T-cell (primary cell): ENCODE measurements around the gene GNB2. TPM values are rescaled to one million over a fixed set of nuclear protein-coding genes. Genes with fewer than 3 reads are reported as not detected.
A peak's percentile ranks its signal among the peaks of the same experiment; 100 is the strongest.

Experiments
- ATAC-seq, 4 experiments: fragments of 200-7000 bp in 3 of 4; fragments of 150-1000 bp in 1 of 4; cut with Tn5 transposase; replicated peaks in 1 of 4; 1 replicate in 3 of 4; 2 replicates in 1 of 4; pipeline ENCODE4 v1.10.0; 2021; ENCODE audit warnings: moderate library complexity in 3 of 4, mild to moderate bottlenecking in 2 of 4, moderate number of reproducible peaks in 1 of 4
- CTCF ChIA-PET, 2 donors: fragments of 300-600 bp; sonication (Branson Sonifier 250); formaldehyde crosslinking; loops; one replicate each; lab custom pipeline; 2022; ENCODE audit warnings: antibody characterized with exemption in 2 of 2; lab: Charles Lee
- POLR2A ChIA-PET, 2 donors: fragments of 300-600 bp; sonication (Branson Sonifier 250); formaldehyde crosslinking; loops; one replicate each; lab custom pipeline; 2022; ENCODE audit warnings: antibody characterized with exemption in 2 of 2; lab: Charles Lee
- DNase-seq, 35 experiments: peaks; one replicate each; pipeline versions ENCODE4 v3.0.0 to v3.0.0-alpha.2; 2013 to 2023
- H3K27ac ChIP-seq: one replicate; pipeline ENCODE4 v1.5.1; 2013; ENCODE audit warnings: low read length
- H3K27me3 ChIP-seq, 2 experiments: replicated peaks in 1 of 2; 1 replicate in 1 of 2; 2 replicates in 1 of 2; pipeline versions ENCODE4 v1.6.1 to v1.7.0; 2013; ENCODE audit warnings: low read length in 1 of 2, mixed read lengths in 1 of 2; ENCODE audit not compliant: control insufficient read depth in 2 of 2, insufficient read depth in 2 of 2; ENCODE audit errors: extremely low read depth in 1 of 2
- H3K36me3 ChIP-seq, 2 donors: 1 replicate in 1 of 2; 2 replicates in 1 of 2; pipeline versions ENCODE4 v1.6.1 to v1.7.0; 2013; ENCODE audit warnings: low read length in 1 of 2; ENCODE audit not compliant: control insufficient read depth in 2 of 2, insufficient read depth in 1 of 2; ENCODE audit errors: extremely low read depth in 1 of 2
- H3K4me1 ChIP-seq, 2 experiments: 1 replicate in 1 of 2; 2 replicates in 1 of 2; pipeline versions ENCODE4 v1.6.1 to v1.7.0; 2013; ENCODE audit warnings: low read length in 2 of 2, mixed read lengths in 1 of 2; ENCODE audit not compliant: insufficient read depth in 2 of 2, control insufficient read depth in 1 of 2; ENCODE audit errors: extremely low read depth in 1 of 2
- H3K4me3 ChIP-seq, 2 donors: 1 replicate in 1 of 2; 2 replicates in 1 of 2; pipeline versions ENCODE4 v1.5.1 to v1.7.0; 2013; ENCODE audit warnings: mild to moderate bottlenecking in 2 of 2, low read length in 1 of 2, moderate library complexity in 1 of 2; ENCODE audit not compliant: control insufficient read depth in 1 of 2; ENCODE audit errors: extremely low read depth in 1 of 2
- H3K9me3 ChIP-seq: 2 replicates; pipeline ENCODE4 v1.7.0; 2013
- H3K27ac Mint-ChIP-seq, 2 donors: one replicate each; pipeline ENCODE4 v1.8.0; 2020 to 2021; ENCODE audit warnings: mild to moderate bottlenecking in 2 of 2, mixed read lengths in 2 of 2
- H3K27me3 Mint-ChIP-seq, 2 donors: one replicate each; pipeline ENCODE4 v1.8.0; 2021 to 2022; ENCODE audit warnings: mixed read lengths in 2 of 2
- H3K36me3 Mint-ChIP-seq: one replicate; pipeline ENCODE4 v1.8.0; 2021; ENCODE audit warnings: mixed read lengths
- H3K4me1 Mint-ChIP-seq, 3 donors: one replicate each; pipeline ENCODE4 v1.8.0; 2020 to 2022; ENCODE audit warnings: mixed read lengths in 3 of 3, mild to moderate bottlenecking in 1 of 3
- H3K4me3 Mint-ChIP-seq, 3 donors: one replicate each; pipeline ENCODE4 v1.8.0; 2020 to 2022; ENCODE audit warnings: mild to moderate bottlenecking in 3 of 3, mixed read lengths in 3 of 3, moderate library complexity in 3 of 3
- H3K9me3 Mint-ChIP-seq, 3 donors: one replicate each; pipeline ENCODE4 v1.8.0; 2020 to 2022; ENCODE audit warnings: mixed read lengths in 3 of 3
- WGBS: methylation state at CpG from one replicate; pipeline ENCODE4 v1.1.5; 2013; ENCODE audit warnings: missing lambda C conversion rate; ENCODE audit not compliant: insufficient coverage; 5-methylcytosine and 5-hydroxymethylcytosine counted together
- total RNA-seq, 35 experiments: library from RNA in 6 of 35; stranded (reverse) in 6 of 35; fragments of 120-200 nt in 1 of 35; gene quantifications; one replicate each; pipeline versions ENCODE4 v1.2.1 to v1.2.4 and lab custom pipeline; 2013 to 2026

The GNB2 gene
- total RNA-seq, 5 donors from 2014 or later (not counting 1 experiment from before 2014, with no cell fraction given) = 101 to 175 (median 153) TPM

- H3K36me3 Mint-ChIP-seq = peaks cover 10% of the 10 kb centered on the region
- ATAC-seq (no peak), DNase-seq (no peak)
- no peak overlapping the region for H3K4me3 Mint-ChIP-seq
- ChIA-PET CTCF (no interaction called here), POLR2A (no interaction called here)
- H3K4me1 Mint-ChIP-seq = peaks cover 14 to 27% (median 23%) of the 10 kb centered on the region in 3 donors
- no peaks in the 10 kb centered on the region for H3K27me3 Mint-ChIP-seq
- H3K36me3 ChIP-seq = peaks cover 35 to 78% of the 10 kb centered on the region in 2 donors
- no peaks in the 10 kb centered on the region for H3K9me3 Mint-ChIP-seq
- peaks cover 0 to 2% of the 10 kb centered on the region in 2 experiments for H3K27me3 ChIP-seq
- no peak overlapping the region for H3K4me3 ChIP-seq
- no peak overlapping the region for H3K27ac Mint-ChIP-seq
- H3K27ac ChIP-seq = no peak overlapping the region
- H3K4me1 ChIP-seq = peaks cover 9 to 34% of the 10 kb centered on the region in 2 experiments
- 95% methylated on average over 20 of the region's 33 CpGs for WGBS
- no peaks in the 10 kb centered on the region for H3K9me3 ChIP-seq
Observed at GRCh38 chr7:100686201-100686821, 12.8 kb downstream of the GNB2 start.

GRCh38 chr7:100686822-100687211 lies 13.3 kb downstream of the GNB2 start:
- ChIA-PET POLR2A (no interaction called here), CTCF (no interaction called here)
- H3K4me1 ChIP-seq = peaks cover 6 to 34% of the 10 kb centered on the region in 2 experiments
- no peak for DNase-seq
- peaks cover 0 to 2% of the 10 kb centered on the region in 2 experiments for H3K27me3 ChIP-seq
- H3K27ac ChIP-seq = no peak overlapping the region
- H3K36me3 ChIP-seq = peaks cover 32 to 73% of the 10 kb centered on the region in 2 donors
- no peaks in the 10 kb centered on the region for H3K27me3 Mint-ChIP-seq
- no peaks in the 10 kb centered on the region for H3K9me3 Mint-ChIP-seq
- H3K4me3 ChIP-seq = no peak overlapping the region
- no peak for ATAC-seq
- H3K4me1 Mint-ChIP-seq = peaks cover 14 to 25% (median 22%) of the 10 kb centered on the region in 3 donors
- H3K27ac Mint-ChIP-seq = no peak overlapping the region
- no peak overlapping the region for H3K4me3 Mint-ChIP-seq
- WGBS = 93% methylated on average over 8 of the region's 17 CpGs
- H3K9me3 ChIP-seq = no peaks in the 10 kb centered on the region
- peaks cover 10% of the 10 kb centered on the region for H3K36me3 Mint-ChIP-seq

- ATAC-seq (no peak), DNase-seq (no peak)
- POLR2A ChIA-PET = no interaction called here
- CTCF ChIA-PET = interaction anchor here in 1 of 2 donors (0.6 kb wide), 1 partner anchor 125 kb away, joined by 6 read pairs; no protein-coding TSS in a partner anchor
- Histone ChIP-seq H3K4me1 (peaks cover 10 to 34% of the 10 kb centered on the region in 2 experiments), H3K4me3 (no peak overlapping the region), H3K27me3 (peaks cover 0 to 2% of the 10 kb centered on the region in 2 experiments), H3K27ac (no peak overlapping the region), H3K9me3 (no peaks in the 10 kb centered on the region), H3K36me3 (peaks cover 32 to 69% of the 10 kb centered on the region in 2 donors)
- Mint-ChIP-seq H3K4me1 (peaks cover 17 to 28% (median 24%) of the 10 kb centered on the region in 3 donors), H3K27me3 (no peaks in the 10 kb centered on the region), H3K4me3 (no peak overlapping the region), H3K27ac (no peak overlapping the region), H3K9me3 (no peaks in the 10 kb centered on the region), H3K36me3 (peaks cover 10% of the 10 kb centered on the region)
- WGBS = 91% methylated on average over 17 of the region's 22 CpGs
Observed at GRCh38 chr7:100687261-100687660, 13.7 kb downstream of the GNB2 start.

DNA sequence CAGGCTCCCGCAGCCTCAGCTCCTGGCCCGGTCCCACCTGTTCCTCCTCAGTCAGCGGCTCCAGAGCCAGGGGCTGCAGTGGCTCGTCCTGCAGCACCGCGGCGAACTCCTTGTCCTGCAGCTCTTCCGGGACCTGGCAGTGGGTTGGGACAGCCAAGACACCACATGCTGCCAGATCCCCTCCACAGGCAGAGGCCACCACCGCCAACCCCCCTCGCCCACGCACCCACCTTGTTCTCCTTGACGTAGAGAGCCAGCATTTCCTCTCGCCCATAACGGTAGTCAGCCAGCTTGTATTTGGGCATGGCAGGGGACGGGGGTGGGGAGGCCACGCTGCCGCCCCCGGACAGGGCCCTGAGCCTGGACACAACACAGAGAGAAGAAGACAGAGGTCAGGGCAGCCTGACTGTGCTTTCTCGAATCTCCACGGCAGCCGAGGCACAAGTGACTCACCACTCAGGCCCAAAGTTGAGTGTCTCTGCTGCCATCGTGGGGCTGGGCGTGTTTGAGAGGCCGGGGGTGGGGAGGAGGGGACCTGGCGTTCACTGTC lies 14.3 kb downstream of the GNB2 start:
- Mint-ChIP-seq H3K27ac (no peak overlapping the region), H3K27me3 (no peaks in the 10 kb centered on the region), H3K4me1 (peaks cover 23 to 34% (median 30%) of the 10 kb centered on the region in 3 donors), H3K36me3 (peaks cover 10% of the 10 kb centered on the region), H3K4me3 (no peak overlapping the region), H3K9me3 (no peaks in the 10 kb centered on the region)
- Histone ChIP-seq H3K27ac (no peak overlapping the region), H3K36me3 (peaks cover 30 to 65% of the 10 kb centered on the region in 2 donors), H3K27me3 (peaks cover 0 to 2% of the 10 kb centered on the region in 2 experiments), H3K9me3 (no peaks in the 10 kb centered on the region), H3K4me1 (peaks cover 16 to 40% of the 10 kb centered on the region in 2 experiments), H3K4me3 (no peak overlapping the region)
- DNase-seq = no peak
- ChIA-PET POLR2A (no interaction called here), CTCF (interaction anchor here in 1 of 2 donors (0.6 kb wide), 1 partner anchor 126 kb away, joined by 6 read pairs; no protein-coding TSS in a partner anchor)
- WGBS = 72% methylated on average over 19 of the region's 25 CpGs
- ATAC-seq = no peak

- H3K36me3 Mint-ChIP-seq = peaks cover 8% of the 10 kb centered on the region
- no peak overlapping the region for H3K4me3 Mint-ChIP-seq
Observed at GRCh38 chr7:100688326-100688860, 14.9 kb downstream of the GNB2 start.

More at GRCh38 chr7:100688326-100688860, 14.9 kb downstream of the GNB2 start:
- peak overlapping the region; percentile 37 to 79 for H3K27ac Mint-ChIP-seq
- CTCF ChIA-PET = interaction anchor here in 1 of 2 donors (0.6 kb wide), 1 partner anchor 56 kb away, joined by 3 read pairs; no protein-coding TSS in a partner anchor
- DNase-seq = no peak
- Histone ChIP-seq H3K27me3 (peaks cover 0 to 2% of the 10 kb centered on the region in 2 experiments), H3K36me3 (peaks cover 30 to 60% of the 10 kb centered on the region in 2 donors), H3K4me3 (no peak overlapping the region), H3K27ac (no peak overlapping the region), H3K9me3 (no peaks in the 10 kb centered on the region), H3K4me1 (peaks cover 19 to 45% of the 10 kb centered on the region in 2 experiments)
- POLR2A ChIA-PET = interaction anchor here in 1 of 2 donors (1.5 kb wide), 1 partner anchor 8 kb away, joined by 5 read pairs; no protein-coding TSS in a partner anchor
- H3K9me3 Mint-ChIP-seq = no peaks in the 10 kb centered on the region
- WGBS = 92% methylated on average over 13 of the region's 16 CpGs
- no peak for ATAC-seq
- H3K4me1 Mint-ChIP-seq = peaks cover 29 to 38% (median 33%) of the 10 kb centered on the region in 3 donors
- H3K27me3 Mint-ChIP-seq = no peaks in the 10 kb centered on the region
